ENCODE data around the gene NFATC2IP. TPM values are rescaled to one million over a fixed set of nuclear protein-coding genes. Genes with fewer than 3 reads are reported as not detected.

NFATC2IP gene
- total and polyA plus RNA-seq, 2 donors = 20.6 to 49.1 TPM

Other genes starting within 250 kb of the NFATC2IP start
- gene EIF3C, start 239.5 kb upstream of the NFATC2IP start, total RNA-seq = 331 TPM
- 453 TPM for gene EIF3C, start 239.5 kb upstream of the NFATC2IP start, polyA plus RNA-seq
- gene NPIPB9, start 199.2 kb upstream of the NFATC2IP start, total RNA-seq = 0.42 TPM
- gene NPIPB9, start 199.2 kb upstream of the NFATC2IP start, polyA plus RNA-seq = 1.4 TPM
- 22.6 TPM for gene ATXN2L, start 127.9 kb upstream of the NFATC2IP start, total RNA-seq
- 83.6 TPM for gene ATXN2L, start 127.9 kb upstream of the NFATC2IP start, polyA plus RNA-seq
- gene TUFM, start 104.6 kb upstream of the NFATC2IP start, total RNA-seq = 94.2 TPM
- 208 TPM for gene TUFM, start 104.6 kb upstream of the NFATC2IP start, polyA plus RNA-seq
- 18.2 TPM for gene SH2B1, start 87.1 kb upstream of the NFATC2IP start, total RNA-seq
- gene SH2B1, start 87.1 kb upstream of the NFATC2IP start, polyA plus RNA-seq = 70.9 TPM
- gene ATP2A1, start 72.4 kb upstream of the NFATC2IP start, total RNA-seq = 0.57 TPM
- 1.2 TPM for gene ATP2A1, start 72.4 kb upstream of the NFATC2IP start, polyA plus RNA-seq
- gene RABEP2, start 25.7 kb upstream of the NFATC2IP start, total RNA-seq = 12.6 TPM
- gene RABEP2, start 25.7 kb upstream of the NFATC2IP start, polyA plus RNA-seq = 21.2 TPM
- gene CD19, start 19.0 kb upstream of the NFATC2IP start, total RNA-seq = 2.8 TPM
- 16.9 TPM for gene CD19, start 19.0 kb upstream of the NFATC2IP start, polyA plus RNA-seq
- gene SPNS1, start 23.8 kb downstream of the NFATC2IP start, total RNA-seq = 11.7 TPM
- 75.1 TPM for gene SPNS1, start 23.8 kb downstream of the NFATC2IP start, polyA plus RNA-seq
- 91.7 TPM for gene LAT, start 34.1 kb downstream of the NFATC2IP start, total RNA-seq
- gene LAT, start 34.1 kb downstream of the NFATC2IP start, polyA plus RNA-seq = 239 TPM